Measurements from ENCODE around the gene PRPF39. TPM values are rescaled to one million over a fixed set of nuclear protein-coding genes. Genes with fewer than 3 reads are reported as not detected.

PRPF39 gene
- polyA plus RNA-seq, 1 experiment, result 26.4 TPM

- Histone ChIP-seq H3K4me3 (ENCODE audit: low read depth, low read length) (peak within 1 kb of the TSS; percentile 59), H3K36me3 (ENCODE audit: control insufficient read depth, insufficient read depth, low read length) (no peaks in the 10 kb centered on the region), H3K27me3 (ENCODE audit: control insufficient read depth, insufficient read depth, low read length) (no peaks in the 10 kb centered on the region)
- ChIA-PET POLR2A (no interaction called here), CTCF (no interaction called here)
- TF ChIP-seq, protein P1, sequence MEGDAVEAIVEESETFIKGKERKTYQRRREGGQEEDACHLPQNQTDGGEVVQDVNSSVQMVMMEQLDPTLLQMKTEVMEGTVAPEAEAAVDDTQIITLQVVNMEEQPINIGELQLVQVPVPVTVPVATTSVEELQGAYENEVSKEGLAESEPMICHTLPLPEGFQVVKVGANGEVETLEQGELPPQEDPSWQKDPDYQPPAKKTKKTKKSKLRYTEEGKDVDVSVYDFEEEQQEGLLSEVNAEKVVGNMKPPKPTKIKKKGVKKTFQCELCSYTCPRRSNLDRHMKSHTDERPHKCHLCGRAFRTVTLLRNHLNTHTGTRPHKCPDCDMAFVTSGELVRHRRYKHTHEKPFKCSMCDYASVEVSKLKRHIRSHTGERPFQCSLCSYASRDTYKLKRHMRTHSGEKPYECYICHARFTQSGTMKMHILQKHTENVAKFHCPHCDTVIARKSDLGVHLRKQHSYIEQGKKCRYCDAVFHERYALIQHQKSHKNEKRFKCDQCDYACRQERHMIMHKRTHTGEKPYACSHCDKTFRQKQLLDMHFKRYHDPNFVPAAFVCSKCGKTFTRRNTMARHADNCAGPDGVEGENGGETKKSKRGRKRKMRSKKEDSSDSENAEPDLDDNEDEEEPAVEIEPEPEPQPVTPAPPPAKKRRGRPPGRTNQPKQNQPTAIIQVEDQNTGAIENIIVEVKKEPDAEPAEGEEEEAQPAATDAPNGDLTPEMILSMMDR (IDR thresholded peaks at IDR 0.05; ENCODE audit: insufficient read depth, low read depth, low read length), result no peak
- DNase-seq (ENCODE audit: low read depth), result peak; percentile 90
Measured at GRCh38 chr14:45134051-45134958, 50.4 kb downstream of the PRPF39 start, which contains the start of gene FKBP3. Gene FKBP3, minus strand, starts transcription at chr14:45134481. Its CDS starts 25 bp downstream, at chr14:45134456.

GRCh38 chr14:45135156-45135555, 51.2 kb downstream of the PRPF39 start:
- CTCF ChIA-PET, result interaction anchor here (1.8 to 2.6 kb wide), 2 partner anchors 36 to 133 kb away, joined by 4 to 14 read pairs; no protein-coding TSS in a partner anchor
- POLR2A ChIA-PET, result no interaction called here

DNA sequence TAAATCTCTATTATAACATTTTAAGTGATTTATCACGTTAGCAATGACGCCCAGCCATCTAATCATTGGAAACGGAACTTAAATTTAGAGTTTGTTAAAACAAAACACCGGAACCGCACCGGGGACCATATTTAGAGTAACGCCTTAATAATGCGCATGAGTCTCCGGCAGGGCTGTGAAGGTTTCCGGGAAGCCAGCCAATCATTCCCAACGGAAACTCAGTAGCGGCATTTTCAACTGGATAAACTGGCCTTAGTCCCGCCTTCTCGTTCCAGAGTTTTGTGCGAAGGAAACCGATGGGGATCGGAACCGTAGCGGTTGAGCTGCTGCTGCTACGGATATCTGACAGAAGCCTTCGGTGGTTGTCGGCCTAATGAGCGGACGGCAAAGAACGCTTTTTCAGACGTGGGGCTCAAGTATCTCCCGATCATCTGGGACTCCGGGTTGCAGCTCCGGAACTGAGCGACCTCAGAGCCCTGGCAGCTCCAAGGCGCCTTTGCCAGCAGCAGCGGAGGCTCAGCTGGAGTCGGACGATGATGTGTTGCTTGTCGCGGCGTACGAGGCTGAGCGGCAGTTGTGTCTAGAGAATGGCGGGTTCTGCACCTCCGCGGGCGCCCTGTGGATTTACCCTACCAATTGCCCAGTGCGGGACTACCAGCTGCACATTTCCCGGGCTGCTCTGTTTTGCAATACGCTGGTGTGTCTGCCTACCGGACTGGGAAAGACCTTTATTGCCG, 51.9 kb downstream of the PRPF39 start, which contains the start of gene FANCM:
Gene FANCM, plus strand, starts transcription at position 272 of the 737 bp plus-strand sequence. Its CDS starts 102 bp downstream, at position 374.
- Histone ChIP-seq H3K27me3 (ENCODE audit: control insufficient read depth, insufficient read depth, low read length) (no peaks in the 10 kb centered on the region), H3K4me3 (ENCODE audit: low read depth, low read length) (peak within 1 kb of the TSS; percentile 53), H3K36me3 (ENCODE audit: control insufficient read depth, insufficient read depth, low read length) (no peaks in the 10 kb centered on the region)
- TF ChIP-seq, protein P1 (IDR thresholded peaks at IDR 0.05; ENCODE audit: insufficient read depth, low read depth, low read length), result no peak
- CTCF ChIA-PET, result interaction anchor here (1.8 to 2.6 kb wide), 2 partner anchors 37 to 133 kb away, joined by 4 to 14 read pairs; no protein-coding TSS in a partner anchor
- DNase-seq (ENCODE audit: low read depth), result peak; percentile 83
- POLR2A ChIA-PET, result interaction anchor here (0.7 kb wide), 1 partner anchor 57 kb away, joined by 5 read pairs; no protein-coding TSS in a partner anchor

More at GRCh38 chr14:45135156-45135555, 51.2 kb downstream of the PRPF39 start:
- TF ChIP-seq, protein P1 (IDR thresholded peaks at IDR 0.05; ENCODE audit: insufficient read depth, low read depth, low read length), result no peak
- Histone ChIP-seq H3K36me3 (ENCODE audit: control insufficient read depth, insufficient read depth, low read length) (no peaks in the 10 kb centered on the region), H3K27me3 (ENCODE audit: control insufficient read depth, insufficient read depth, low read length) (no peaks in the 10 kb centered on the region), H3K4me3 (ENCODE audit: low read depth, low read length) (peak overlapping the region; percentile 53)
- DNase-seq (ENCODE audit: low read depth), result no peak

- no peak for DNase-seq (ENCODE audit: low read depth)
- TF ChIP-seq, protein P1 (IDR thresholded peaks at IDR 0.05; ENCODE audit: insufficient read depth, low read depth, low read length), result no peak
- POLR2A ChIA-PET, result interaction anchor here (0.7 kb wide), 1 partner anchor 57 kb away, joined by 5 read pairs; no protein-coding TSS in a partner anchor
- H3K27me3 ChIP-seq (ENCODE audit: control insufficient read depth, insufficient read depth, low read length), result no peaks in the 10 kb centered on the region
- H3K4me3 ChIP-seq (ENCODE audit: low read depth, low read length), result peak overlapping the region; percentile 53
- CTCF ChIA-PET, result interaction anchor here (1.8 to 2.6 kb wide), 2 partner anchors 37 to 132 kb away, joined by 4 to 14 read pairs; no protein-coding TSS in a partner anchor
- H3K36me3 ChIP-seq (ENCODE audit: control insufficient read depth, insufficient read depth, low read length), result no peaks in the 10 kb centered on the region
Measured at GRCh38 chr14:45136399-45136798, 52.5 kb downstream of the PRPF39 start.
